LoVo (cell line): ENCODE results near the gene SQSTM1.

Experiments used
- DNase-seq: peaks from one replicate; pipeline ENCODE4 v3.0.0-alpha.2; 2016; ENCODE audit warnings: low spot score

The SQSTM1 gene

GRCh38 chr5:179874136-179874535, 53.4 kb downstream of the SQSTM1 start:
- no peak for DNase-seq

GRCh38 chr5:179874536-179875292, 54.0 kb downstream of the SQSTM1 start:
- no peak for DNase-seq

DNA sequence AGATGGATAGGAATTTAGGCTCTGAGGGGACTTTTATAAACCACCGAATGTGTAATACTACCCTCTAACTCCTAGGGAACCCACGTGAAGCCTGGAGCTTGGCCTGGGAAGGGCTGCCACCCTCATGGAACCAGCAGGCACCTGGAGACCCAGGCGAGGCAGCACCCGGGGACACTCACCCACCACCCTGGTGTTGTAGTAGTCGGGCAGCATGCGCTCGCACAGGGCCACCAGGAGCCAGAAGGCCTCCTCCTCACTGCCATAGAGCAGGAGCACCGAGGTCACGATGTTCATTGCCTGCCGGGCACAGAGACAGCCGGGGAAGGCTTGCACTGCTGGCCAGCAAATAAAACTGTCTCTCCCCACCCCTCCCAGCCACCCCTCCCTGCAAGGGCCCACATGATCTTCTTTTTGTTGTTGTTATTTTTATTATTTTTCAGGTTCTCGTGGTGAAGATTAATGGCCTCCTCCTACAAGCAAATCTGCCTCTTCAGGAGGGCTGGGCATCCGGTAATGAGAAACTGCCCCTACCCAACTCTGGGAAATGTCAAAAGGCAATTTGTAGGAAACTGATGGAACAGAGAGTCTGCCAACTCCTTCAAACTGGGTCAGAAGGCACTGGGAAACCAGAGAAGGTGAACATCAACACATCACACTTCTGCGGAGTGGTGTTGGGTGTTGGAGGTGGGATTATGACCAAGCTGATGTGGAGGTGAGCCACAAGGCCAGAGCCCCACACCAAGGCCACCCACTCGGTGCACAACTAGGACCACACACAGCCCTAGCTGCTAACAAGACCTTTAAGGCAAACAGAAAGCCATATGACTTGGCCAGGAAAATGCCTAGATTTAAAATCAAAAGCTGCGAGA, 55.3 kb downstream of the SQSTM1 start:
- no peak for DNase-seq

DNA sequence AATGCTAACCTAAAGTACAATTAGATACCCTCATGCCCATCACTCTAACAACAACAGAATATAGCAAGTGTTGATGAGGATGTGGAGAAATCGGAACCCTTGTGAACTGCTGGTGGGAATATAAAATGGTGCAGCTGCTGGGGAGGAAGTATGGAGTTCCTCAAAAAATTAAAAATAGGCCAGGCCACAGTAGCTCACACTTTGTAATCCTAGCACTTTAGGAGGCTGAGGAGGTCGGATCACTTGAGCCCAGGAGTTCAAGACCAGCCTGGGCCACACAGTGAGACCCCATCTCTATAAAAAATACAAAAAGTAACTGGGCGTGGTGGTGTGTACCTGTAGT, 55.9 kb downstream of the SQSTM1 start:
- DNase-seq: no peak

DNA sequence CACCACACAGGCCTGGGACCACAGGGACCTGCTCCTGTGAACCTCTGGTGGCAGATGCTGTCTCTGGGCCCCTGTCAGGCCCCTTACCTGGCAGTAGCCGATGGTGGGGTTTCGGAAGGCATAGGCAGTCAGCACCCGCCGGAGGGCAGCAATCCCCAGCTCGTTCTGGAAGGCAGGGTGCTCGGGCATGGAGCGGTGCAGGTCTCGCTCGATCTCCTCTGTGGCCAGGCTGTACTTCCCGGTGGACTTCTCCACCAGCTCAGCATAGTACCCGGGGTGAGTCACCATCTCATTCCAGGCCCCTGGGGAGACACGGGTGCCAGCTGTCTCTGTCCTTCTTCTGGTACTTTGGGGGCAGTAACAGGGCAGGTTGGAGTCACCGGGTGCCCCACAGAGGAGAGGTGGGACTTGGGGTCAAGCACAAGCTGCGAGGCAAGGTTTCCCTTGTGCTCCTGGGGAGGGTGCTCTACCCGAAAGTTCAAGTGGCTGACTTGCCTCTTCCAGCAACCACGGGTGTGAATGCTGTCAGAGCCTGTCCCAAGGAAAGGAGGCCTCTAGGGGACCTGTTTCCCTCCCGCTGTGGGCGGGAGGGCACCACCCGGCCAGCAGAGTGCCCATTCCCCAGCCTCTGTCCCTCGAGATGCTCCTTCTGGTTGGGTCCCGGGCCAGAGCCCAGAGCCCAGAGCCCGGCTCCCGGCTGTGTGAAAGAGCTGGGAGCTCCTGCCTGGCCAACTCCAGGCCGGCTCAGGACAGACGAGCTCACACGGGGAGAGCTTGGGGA, 57.7 kb downstream of the SQSTM1 start:
- DNase-seq: no peak

DNA sequence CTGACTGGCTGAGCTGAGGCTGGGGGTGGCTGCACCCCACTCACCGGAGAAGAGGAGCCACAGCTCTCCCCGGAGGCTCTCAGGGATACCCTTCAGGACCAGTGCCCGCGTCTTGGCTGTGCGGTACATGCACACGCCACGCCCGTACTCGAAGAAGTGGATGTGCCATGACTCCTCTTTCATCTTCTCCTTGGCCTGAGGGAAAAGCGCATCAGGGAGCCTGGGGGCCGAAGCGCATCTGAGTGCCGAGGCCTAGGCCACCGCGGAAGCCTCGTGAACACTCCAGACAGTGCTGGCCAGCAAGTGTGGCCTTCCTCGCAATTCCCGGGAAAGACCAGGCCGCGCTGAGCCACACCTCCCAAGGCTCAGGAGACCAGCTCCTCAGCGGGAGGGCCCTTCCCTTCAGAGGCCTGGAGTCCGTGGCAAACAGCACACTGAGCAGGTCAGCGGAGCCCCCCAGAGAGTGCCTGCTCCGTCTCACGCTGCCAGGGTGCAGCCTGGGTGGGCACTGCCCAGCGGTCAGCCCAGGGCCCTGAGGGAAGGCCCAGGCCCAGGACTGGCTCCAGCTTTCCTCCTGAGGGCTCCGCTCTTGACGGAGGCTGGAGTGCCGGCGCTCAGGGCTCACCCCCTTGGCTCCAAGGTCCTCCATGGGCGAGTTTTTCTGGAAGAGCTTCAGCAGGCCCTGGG, 58.4 kb downstream of the SQSTM1 start:
- no peak for DNase-seq

DNA sequence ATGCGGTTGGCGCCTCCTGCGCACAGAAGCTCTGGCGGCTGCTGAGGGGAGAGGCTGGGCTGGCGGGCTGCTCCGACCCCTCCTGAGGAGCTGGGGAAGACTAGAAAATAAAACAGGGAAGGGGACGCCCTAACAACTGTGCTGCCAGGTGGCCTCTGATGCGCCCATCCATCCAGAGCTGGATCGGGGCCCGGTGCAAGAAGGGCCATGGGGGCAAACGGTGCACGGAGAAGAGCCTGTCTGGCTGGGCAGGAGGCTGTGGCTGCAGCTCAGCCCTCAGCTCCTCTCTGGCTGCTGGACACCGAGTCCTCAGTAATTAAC, 58.9 kb downstream of the SQSTM1 start:
- no peak for DNase-seq

DNA sequence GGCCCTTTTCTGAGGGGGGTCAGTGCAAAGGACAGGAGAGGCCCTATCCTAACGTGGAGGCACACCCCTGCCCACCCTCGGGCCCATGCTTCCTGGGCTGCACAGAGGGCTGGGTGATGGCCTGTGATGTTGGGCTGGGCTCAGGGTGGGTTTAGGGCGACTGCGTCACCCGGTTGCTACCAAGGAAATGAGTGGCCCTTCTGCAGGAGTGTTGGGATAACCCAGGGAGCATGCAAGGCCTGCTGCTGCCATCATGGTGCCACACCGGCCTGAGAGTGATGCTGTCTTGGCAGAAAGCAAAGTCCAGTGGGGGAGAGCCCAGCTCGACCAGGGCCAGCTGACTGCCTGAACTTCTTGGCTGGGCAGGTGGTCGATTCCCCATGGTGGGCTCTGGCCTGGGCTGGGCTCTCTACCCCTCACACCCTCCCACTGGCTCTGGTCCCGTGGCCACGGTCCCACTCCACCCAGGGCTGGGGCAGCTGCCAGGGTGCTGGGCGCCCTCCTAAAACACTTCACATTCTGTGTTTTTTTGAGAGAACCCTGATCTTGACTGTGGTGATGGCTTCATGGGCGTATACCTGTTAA, 59.5 kb downstream of the SQSTM1 start:
- no peak for DNase-seq

DNA sequence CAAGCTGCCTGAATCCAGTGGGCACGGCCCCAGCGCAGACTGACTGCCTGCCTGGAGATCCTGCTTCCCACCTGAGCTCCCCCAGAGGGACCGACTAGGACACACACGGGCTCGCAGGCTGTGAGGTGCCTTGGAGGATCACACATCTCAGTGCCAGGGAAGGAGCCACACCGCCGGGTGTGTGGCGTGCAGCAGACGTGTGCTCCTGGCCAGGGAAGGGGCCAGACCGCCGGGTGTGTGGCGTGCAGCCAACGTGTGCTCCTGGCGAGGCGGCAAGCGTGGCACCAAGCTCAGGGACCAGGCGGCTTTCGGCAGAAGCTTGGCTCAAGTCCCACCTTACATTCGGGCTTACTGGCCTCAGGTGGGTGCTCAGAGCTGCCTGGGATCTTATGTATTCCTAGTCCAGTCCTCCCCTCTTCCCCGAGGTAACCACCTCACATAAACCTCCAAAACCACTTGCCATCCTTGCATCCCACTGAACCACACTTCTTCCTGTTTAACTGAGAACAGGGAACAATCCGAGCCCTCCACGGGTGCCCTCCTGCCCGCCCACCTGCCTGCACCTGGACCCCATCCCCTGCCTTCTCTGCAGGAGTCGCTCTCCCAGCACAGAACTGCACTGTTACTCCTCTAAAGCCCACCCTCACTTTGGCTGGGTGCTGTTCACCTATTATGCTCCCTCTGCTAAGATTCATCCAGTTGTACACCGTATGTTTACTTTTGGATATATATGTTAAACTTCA, 60.3 kb downstream of the SQSTM1 start:
- DNase-seq: no peak

DNA sequence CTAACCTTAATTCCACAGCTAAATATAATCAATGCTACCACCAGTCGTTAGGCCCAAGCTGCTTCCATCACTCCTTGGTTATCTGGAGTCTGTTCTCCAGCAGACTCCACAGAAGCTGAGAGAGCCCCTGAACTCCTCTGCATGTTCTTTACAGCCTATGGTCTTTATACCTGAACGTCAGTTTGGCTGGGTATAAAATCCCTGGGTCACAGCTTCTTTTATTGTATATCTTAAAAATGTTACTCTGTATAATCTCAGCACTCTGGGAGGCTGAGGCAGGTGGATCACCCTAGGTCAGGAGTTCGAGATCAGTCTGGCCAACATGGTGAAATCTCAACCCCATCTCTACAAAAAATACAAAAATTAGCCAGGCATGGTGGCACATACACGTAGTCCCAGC, 61.6 kb downstream of the SQSTM1 start:
- DNase-seq: no peak

- no peak for DNase-seq
Measured at GRCh38 chr5:179883163-179883562, 62.5 kb downstream of the SQSTM1 start.

- no peak for DNase-seq
Measured at GRCh38 chr5:179885491-179886090, 64.9 kb downstream of the SQSTM1 start.

GRCh38 chr5:179886190-179886911, 65.6 kb downstream of the SQSTM1 start:
- no peak for DNase-seq

DNA sequence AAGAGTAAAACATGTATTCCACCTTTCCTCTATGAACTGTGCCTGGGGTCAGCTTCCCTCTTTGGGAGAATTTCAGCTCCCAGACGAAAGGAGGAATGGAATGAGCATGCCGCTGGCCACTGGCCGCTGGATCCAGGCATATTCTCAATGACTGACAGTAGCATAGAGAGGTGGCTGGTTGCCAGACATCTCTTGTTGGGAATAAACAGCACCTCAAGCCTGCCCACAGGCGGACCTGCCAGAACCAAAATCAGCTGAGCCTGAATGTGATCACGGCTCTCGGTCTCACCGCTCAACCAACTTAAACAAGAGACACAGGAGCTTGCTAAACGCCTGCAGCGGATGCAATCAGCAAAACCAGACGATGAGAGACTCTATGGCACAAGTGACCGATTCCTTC, 66.4 kb downstream of the SQSTM1 start:
- no peak for DNase-seq
